ENCODE measurements around the gene EPGN.

The EPGN gene

DNA sequence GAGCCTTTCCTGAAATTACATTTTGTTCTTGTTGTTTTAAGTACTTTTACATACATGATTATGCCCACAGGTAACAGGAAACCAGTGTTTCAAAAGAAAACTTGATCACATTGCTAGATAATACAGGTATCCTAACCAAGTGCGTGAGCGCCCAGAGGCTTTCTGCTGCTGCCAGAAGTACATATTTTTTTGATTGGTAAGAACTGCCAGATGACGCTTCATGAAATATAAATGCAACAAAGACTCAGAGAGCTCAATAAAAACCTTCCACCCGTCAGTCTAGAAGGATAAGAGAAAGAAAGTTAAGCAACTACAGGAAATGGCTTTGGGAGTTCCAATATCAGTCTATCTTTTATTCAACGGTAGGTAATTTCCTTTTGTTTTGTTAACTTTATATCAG is at the start of gene EPGN:
Gene EPGN, plus strand, starts transcription at position 256 of the 400 bp plus-strand sequence. Its CDS starts 64 bp downstream, at position 320.
- in situ Hi-C loops (cut with MboI; ENCODE audit: low pct_unique_long_range_greater_than_20kb, low sequenced_read_pairs) = no loop called here
- DNase-seq = no peak

DNA sequence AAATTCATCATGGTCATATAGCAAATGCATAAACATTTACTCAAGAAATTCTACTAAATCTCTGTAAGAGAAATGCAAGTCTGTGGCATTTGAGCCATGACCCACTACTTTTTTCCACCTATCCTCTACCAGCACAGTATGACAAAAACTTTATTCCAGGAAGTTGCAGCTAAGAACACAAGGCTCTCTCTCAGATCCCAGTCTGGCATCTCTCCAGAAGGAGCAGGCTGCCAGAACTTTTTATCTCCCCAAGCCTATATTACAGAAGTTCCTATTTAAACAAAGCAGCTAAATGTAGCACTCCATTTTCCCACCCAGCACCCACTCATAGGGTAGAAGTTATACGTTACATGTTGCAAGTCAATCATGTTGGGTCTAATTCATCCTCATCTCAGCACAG is 49.3 kb upstream of the EPGN start:
- DNase-seq = no peak
- in situ Hi-C loops (cut with MboI; ENCODE audit: low pct_unique_long_range_greater_than_20kb, low sequenced_read_pairs) = no loop called here

DNA sequence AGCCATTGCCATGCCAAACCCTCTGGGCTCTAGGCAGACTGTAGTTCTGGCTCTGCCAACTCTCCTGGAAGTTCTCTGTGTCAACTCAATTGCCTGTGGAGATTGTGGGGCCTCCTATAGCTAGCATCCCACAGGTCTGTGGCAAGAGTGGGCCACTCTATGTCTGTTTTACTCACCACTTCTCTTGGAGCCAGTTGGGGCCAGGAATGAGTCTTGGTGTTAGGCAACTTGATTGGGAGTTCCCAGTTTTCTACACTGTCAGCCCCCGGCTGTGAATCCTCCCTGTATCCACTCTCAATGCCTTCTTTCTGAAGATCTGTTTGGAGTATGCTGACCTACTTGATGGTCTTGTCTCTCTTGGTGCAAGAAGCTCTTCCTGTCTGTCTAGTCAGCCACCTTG is 48.2 kb upstream of the EPGN start:
- in situ Hi-C loops (cut with MboI; ENCODE audit: low pct_unique_long_range_greater_than_20kb, low sequenced_read_pairs) = no loop called here

GRCh38 chr4:74262522-74262921 is 45.7 kb upstream of the EPGN start:
- in situ Hi-C loops (cut with MboI; ENCODE audit: low pct_unique_long_range_greater_than_20kb, low sequenced_read_pairs) = no loop called here
- no peak for DNase-seq

More for the DNA sequence above, 48.2 kb upstream of the EPGN start:
- DNase-seq = no peak

DNA sequence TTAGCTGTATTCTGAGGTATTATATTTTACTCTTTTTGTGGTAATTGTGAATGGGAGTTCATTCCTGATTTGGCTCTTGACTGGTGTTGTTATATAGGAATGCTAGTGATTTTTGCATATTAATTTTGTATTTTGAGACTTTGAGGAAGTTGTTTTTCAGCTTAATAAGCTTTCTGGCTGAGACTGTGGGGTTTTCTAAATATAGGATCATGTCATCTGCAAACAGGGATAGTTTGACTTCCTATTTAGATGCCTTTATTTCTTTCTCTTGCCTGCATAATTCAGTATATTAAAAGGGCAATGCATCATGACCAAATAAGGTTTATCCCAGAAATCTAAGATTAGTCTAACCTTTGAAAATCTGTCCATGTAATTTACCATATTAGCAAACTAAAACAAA is 44.7 kb upstream of the EPGN start:
- in situ Hi-C loops (cut with MboI; ENCODE audit: low pct_unique_long_range_greater_than_20kb, low sequenced_read_pairs) = no loop called here
- DNase-seq = no peak

DNA sequence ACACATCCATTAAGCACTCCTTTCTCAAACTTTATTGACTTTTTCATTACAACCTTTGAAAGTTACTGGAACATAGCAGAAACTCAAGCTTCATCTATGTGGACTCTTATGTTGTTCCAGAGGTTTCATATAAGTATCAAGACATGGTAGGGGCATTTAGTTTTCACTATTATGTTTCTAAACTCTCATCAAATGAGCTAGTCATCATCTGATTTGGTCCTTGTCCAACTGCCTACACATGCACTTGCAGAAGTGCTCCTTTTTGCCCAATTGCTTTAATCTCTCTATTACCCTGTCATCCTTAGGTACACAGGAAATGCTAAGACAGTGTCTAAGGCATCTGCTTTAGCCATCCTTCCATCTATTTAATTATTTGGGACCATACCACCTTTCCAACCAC is 42.2 kb upstream of the EPGN start:
- in situ Hi-C loops (cut with MboI; ENCODE audit: low pct_unique_long_range_greater_than_20kb, low sequenced_read_pairs) = no loop called here
- DNase-seq = no peak

DNA sequence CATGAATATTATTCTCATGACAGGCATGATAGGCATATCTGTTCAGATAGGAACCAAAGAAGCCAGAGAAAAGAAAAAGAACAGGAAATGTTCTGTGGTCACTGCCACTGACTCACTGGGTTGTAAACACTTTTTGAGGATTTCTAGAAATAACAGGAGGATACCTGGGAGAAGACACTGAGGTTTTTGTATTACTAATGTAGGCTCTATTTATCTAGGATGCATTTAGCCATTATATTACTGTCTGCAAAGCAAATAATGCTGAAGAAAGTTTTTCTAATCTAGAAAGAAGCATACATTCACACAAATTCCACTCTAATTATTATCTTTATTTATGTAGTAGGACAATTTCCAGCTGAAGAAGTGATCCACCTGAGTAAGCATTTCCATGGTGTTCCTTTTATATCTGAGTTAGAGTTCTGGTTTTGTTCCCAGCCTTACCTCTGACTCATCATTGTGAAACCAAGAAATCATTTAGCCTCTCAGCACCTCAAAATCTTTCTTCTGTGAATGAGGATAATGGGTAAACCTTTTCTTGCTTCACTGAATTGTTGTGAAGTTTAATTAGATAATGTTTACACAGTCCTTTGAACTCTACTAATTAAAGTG is 40.2 kb upstream of the EPGN start:
- no peak for DNase-seq
- in situ Hi-C loops (cut with MboI; ENCODE audit: low pct_unique_long_range_greater_than_20kb, low sequenced_read_pairs) = no loop called here

DNA sequence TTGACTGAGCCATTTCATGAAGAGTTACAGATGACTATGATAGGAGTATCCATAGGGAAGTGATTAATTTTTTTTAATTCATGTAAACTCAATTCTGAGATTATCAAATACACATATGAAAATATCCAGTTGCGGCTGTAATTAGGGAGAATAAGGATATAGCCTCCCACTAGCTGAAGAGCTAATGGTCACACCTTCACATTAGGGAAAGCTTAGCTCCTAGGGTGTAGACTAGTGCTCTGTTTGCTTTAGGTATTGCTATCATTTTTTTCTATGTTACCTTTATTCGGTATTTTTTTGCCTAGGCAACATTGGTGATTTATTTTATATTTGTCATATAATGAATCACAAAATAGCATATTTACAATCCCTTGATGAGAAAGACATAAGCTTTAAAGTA is 39.6 kb upstream of the EPGN start:
- no peak for DNase-seq
- in situ Hi-C loops (cut with MboI; ENCODE audit: low pct_unique_long_range_greater_than_20kb, low sequenced_read_pairs) = no loop called here

- DNase-seq = no peak
- in situ Hi-C loops (cut with MboI; ENCODE audit: low pct_unique_long_range_greater_than_20kb, low sequenced_read_pairs) = no loop called here
These were observed 29.8 kb upstream of the EPGN start for GRCh38 chr4:74278490-74278889.

GRCh38 chr4:74279716-74280115 is 28.6 kb upstream of the EPGN start:
- in situ Hi-C loops (cut with MboI; ENCODE audit: low pct_unique_long_range_greater_than_20kb, low sequenced_read_pairs) = no loop called here
- no peak for DNase-seq

GRCh38 chr4:74282926-74283325 is 25.3 kb upstream of the EPGN start:
- in situ Hi-C loops (cut with MboI; ENCODE audit: low pct_unique_long_range_greater_than_20kb, low sequenced_read_pairs) = no loop called here

DNA sequence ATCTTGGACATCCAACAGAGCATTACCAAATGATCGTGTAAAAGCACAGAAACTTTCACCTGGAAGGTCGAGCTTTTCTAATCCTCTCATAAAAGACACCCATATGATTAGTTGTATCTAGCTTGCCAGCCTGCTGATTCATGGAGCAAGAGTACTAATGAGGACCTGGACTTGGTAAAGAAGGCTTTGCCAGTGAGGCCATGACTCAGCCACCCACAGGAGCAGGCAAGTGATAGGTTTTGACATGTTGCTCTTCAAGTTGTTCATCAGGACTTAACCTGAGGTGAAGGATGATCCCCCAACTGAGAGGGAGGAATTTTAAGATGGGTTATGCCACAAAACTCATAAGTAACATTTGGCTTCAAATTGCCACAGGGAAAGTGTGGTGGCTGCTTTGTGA is 24.7 kb upstream of the EPGN start:
- in situ Hi-C loops (cut with MboI; ENCODE audit: low pct_unique_long_range_greater_than_20kb, low sequenced_read_pairs) = no loop called here
- DNase-seq = no peak

More at GRCh38 chr4:74282926-74283325, 25.3 kb upstream of the EPGN start:
- DNase-seq = no peak

DNA sequence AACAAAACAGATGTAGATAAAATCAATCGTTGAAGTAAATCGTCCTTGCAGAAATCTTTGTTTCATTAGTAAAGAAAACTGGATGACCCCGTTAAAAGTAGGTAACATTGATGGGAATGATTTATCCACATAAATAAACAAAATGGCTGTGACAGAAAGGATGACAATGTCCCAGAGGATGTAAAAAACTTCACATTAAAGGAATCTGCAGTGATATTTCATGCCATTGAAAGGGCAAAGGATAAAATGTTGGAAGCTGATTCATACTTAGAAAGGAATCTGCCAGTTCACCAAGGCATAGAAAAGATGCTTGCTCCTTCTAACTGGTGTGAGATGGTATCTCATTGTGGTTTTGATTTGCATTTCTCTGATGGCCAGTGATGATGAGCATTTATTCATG is 24.2 kb upstream of the EPGN start:
- DNase-seq = no peak
- in situ Hi-C loops (cut with MboI; ENCODE audit: low pct_unique_long_range_greater_than_20kb, low sequenced_read_pairs) = no loop called here

DNA sequence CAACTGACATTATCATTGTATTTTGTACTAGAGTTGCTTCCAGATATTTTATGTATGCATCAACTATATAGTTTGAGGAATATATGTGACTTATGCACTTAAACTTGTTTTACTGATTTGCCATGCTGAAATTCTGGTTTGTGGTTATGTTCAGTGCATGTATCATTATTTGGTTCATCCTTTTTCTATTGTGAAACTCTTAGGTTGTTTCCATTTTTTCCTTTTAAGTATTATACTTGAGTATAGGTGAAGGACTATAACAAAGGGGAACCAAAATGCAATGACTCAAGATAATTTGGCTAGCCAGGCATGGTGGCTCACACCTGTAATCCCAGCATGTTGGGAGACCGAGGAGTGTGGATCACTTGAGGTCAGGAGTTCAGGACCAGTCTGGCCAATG is 21.1 kb upstream of the EPGN start:
- in situ Hi-C loops (cut with MboI; ENCODE audit: low pct_unique_long_range_greater_than_20kb, low sequenced_read_pairs) = no loop called here

DNA sequence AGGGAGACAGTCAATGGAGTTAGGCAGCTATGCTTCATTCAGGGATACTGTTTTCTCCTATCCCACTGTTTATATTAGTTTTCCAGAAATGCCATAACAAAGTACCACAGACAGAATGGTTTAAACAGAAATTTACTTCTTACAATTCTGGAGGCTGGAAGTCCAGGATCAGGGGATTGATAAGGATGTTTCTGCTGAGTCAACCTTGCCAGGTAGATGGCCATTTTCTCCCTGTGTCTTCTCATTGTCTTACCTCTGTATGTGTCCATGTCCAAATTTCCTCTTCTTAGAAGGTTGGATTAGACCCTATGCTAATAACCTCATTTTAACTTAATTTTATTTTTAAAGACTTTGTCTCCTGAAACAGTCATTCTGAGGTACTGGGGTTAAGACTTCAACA is 20.5 kb upstream of the EPGN start:
- in situ Hi-C loops (cut with MboI; ENCODE audit: low pct_unique_long_range_greater_than_20kb, low sequenced_read_pairs) = no loop called here
- DNase-seq = no peak

More for the DNA sequence above, 21.1 kb upstream of the EPGN start:
- no peak for DNase-seq

DNA sequence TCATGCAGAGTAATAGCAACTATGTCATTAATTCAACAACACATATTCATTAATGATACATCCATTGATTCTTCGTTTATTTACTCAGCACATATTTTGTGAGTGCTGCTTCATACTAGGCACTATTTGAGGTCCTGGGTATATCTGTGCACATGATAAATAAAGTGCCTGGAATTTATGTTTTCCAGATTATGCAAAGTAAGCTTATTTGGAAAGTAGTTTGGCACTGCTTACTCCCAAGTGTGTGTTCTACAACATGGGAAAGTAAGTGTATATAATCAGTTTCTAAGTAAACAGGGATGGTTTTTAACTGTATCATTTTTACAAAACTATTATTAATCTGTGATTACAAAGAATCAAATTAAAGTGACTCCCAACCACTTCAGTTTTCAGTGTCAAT is 16.8 kb upstream of the EPGN start:
- no peak for DNase-seq
- in situ Hi-C loops (cut with MboI; ENCODE audit: low pct_unique_long_range_greater_than_20kb, low sequenced_read_pairs) = no loop called here

GRCh38 chr4:74292111-74292870 is 16.0 kb upstream of the EPGN start:
- in situ Hi-C loops (cut with MboI; ENCODE audit: low pct_unique_long_range_greater_than_20kb, low sequenced_read_pairs) = no loop called here
- DNase-seq = no peak

GRCh38 chr4:74293558-74293957 is 14.7 kb upstream of the EPGN start:
- in situ Hi-C loops (cut with MboI; ENCODE audit: low pct_unique_long_range_greater_than_20kb, low sequenced_read_pairs) = no loop called here
- no peak for DNase-seq

DNA sequence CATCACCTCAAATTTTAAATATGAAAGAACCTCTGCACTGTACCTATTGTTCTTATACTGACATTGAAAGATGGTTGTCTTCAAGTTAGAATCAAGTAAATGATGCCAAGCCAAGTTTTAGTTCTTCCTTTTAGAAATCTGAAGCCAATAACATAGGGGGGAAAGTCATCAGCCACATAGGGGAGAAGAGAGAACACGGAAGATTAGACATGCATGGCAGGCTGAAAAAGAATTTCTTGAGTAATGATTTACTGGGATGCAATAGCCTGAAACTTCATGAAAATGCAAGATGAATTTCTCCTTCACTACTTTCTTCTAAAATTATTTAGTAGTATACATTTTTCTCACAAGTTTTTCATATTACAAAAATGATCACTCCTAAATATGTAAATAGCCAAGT is 13.6 kb upstream of the EPGN start:
- in situ Hi-C loops (cut with MboI; ENCODE audit: low pct_unique_long_range_greater_than_20kb, low sequenced_read_pairs) = no loop called here
- no peak for DNase-seq

GRCh38 chr4:74297539-74297938 is 10.7 kb upstream of the EPGN start:
- in situ Hi-C loops (cut with MboI; ENCODE audit: low pct_unique_long_range_greater_than_20kb, low sequenced_read_pairs) = no loop called here
- DNase-seq = no peak

DNA sequence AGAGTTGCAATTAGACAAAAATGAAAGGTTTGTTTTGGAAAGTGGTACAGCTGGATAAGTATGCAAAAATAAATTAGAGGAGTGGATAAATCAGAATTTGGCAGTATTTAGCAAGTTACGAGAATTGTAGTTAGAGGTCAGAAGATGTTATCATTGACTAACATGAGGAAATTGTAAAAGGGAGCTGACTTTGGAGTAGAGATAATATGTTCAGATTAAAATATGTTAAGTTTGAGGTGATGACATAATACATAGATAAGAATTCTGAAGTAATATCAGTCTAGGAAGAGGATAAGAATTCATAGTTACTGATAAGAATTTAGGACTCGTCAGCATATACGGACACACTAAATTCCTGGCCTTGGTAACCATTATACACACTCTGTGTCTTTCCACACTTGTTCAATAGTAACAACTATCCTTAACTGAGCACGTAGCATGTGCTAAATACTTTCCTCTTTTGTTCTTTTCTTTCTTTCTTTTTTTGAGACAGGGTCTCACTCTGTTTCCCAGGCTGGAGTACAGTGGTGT is 4.1 kb upstream of the EPGN start:
- no peak for DNase-seq
- in situ Hi-C loops (cut with MboI; ENCODE audit: low pct_unique_long_range_greater_than_20kb, low sequenced_read_pairs) = no loop called here
